ENCODE data around the gene SIX2.

Gene SIX2

GRCh38 chr2:45018023-45018422, 8.8 kb upstream of the SIX2 start:
- DNase-seq (ENCODE audit: low read depth): no peak

GRCh38 chr2:45014831-45015230, 5.6 kb upstream of the SIX2 start:
- no peak for DNase-seq (ENCODE audit: low read depth)

GRCh38 chr2:45014016-45014702, 4.9 kb upstream of the SIX2 start:
- peak; percentile 58 for DNase-seq (ENCODE audit: low read depth)

- DNase-seq (ENCODE audit: low read depth): no peak
Observed at GRCh38 chr2:45013229-45014015, 4.2 kb upstream of the SIX2 start.

- no peak for DNase-seq (ENCODE audit: low read depth)
Observed at GRCh38 chr2:45012733-45013132, 3.5 kb upstream of the SIX2 start.

GRCh38 chr2:45011621-45012602, 2.7 kb upstream of the SIX2 start:
- DNase-seq (ENCODE audit: low read depth): no peak

GRCh38 chr2:45011121-45011520, 1.9 kb upstream of the SIX2 start:
- DNase-seq (ENCODE audit: low read depth): no peak

GRCh38 chr2:45010702-45011012, 1.4 kb upstream of the SIX2 start:
- DNase-seq (ENCODE audit: low read depth): no peak

GRCh38 chr2:45009928-45010701, 863 bp upstream of the SIX2 start:
- peak; percentile 64 for DNase-seq (ENCODE audit: low read depth)

GRCh38 chr2:45008296-45009129, 739 bp downstream of the SIX2 start:
- no peak for DNase-seq (ENCODE audit: low read depth)

GRCh38 chr2:45007961-45008295, 1.3 kb downstream of the SIX2 start:
- no peak for DNase-seq (ENCODE audit: low read depth)

GRCh38 chr2:45006942-45007287, 2.3 kb downstream of the SIX2 start:
- DNase-seq (ENCODE audit: low read depth): no peak

- DNase-seq (ENCODE audit: low read depth): no peak
Observed at GRCh38 chr2:45006041-45006941, 3.0 kb downstream of the SIX2 start.

GRCh38 chr2:45005261-45006002, 3.8 kb downstream of the SIX2 start:
- no peak for DNase-seq (ENCODE audit: low read depth)

- DNase-seq (ENCODE audit: low read depth): no peak
Observed at GRCh38 chr2:45004562-45005191, 4.6 kb downstream of the SIX2 start.

GRCh38 chr2:45003579-45004551, 5.4 kb downstream of the SIX2 start:
- no peak for DNase-seq (ENCODE audit: low read depth)

GRCh38 chr2:45002686-45003085, 6.6 kb downstream of the SIX2 start:
- no peak for DNase-seq (ENCODE audit: low read depth)
